Inflammatory macrophage treated with lipopolysaccharide for 1 hour (primary cell): ENCODE measurements around the gene ALG12.

Experiments used
- DNase-seq, 2 donors: peaks; one replicate each; pipeline ENCODE4 v3.0.0-alpha.2; 2020 to 2022

The ALG12 gene

DNA sequence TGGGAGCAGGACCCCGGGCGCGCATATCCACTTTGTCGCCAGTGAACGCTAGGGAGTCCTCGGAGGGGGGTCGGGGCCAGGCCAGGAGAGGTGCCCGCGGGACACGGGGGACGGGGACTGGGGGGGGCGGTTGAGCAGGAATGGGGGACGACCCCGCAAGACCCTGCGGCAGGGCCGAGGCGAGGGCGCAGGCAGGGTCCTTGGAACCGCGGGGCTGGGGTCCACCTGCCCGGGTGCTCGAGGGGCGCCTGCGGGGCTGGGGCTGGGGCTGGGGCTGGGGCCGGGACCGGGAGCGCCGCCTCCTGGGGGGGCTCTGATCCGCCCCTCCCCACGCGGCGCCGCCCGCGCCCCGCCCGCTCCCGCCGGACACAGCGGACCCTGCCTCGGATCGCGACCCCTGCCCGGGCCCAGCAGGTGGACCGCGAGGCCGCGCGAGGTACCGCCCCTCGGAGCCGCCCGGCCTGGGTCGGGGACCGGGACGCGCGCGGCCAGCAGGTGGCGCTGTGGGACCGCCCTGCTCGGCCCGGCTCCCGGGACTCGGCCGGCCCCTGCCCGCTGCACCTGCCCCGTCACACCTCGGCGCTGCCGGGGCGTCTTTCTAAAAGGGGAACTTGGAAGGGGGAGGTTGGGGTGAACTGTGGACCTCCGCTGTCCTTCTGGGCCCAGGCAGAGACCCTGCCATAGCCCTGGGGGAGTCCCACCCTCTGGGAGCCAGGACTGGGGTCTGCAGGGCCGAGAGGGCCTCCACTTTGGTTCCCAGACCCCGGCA lies 11.2 kb upstream of the ALG12 start:
- peak in 1 of 2 donors; percentile 69 for DNase-seq

DNA sequence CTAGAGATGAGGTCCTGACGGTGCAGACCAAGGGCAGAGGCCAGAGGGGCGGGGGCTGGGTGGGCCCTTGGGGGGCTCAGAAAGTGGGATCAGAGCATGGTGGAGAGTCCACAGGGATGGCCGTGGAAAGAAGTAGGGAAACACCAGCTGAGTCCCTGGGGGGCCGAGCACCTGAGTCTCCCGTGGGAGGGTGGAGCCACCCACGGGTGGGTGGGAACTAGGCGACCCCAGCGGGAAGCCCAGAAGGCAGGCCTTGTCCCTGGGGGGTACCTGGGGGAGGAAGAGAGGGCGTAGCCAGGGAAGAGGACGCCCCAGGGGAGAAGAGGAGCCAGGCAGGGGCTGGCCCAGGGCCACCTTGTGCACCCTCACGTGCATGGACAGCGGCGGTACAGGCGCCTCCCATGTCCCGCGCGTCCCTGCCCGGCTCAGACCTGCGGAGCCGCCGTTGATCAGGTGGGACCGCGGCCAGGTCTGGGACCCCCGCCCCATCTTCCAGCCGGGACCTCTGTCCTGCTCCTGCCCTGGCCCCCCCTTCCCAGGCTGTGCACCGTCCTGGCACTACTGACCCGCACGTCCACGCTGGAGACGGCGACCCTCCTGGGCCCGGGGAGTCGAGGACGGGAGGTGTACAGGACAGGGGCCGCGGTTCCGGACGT lies 10.4 kb upstream of the ALG12 start:
- no peak for DNase-seq

DNA sequence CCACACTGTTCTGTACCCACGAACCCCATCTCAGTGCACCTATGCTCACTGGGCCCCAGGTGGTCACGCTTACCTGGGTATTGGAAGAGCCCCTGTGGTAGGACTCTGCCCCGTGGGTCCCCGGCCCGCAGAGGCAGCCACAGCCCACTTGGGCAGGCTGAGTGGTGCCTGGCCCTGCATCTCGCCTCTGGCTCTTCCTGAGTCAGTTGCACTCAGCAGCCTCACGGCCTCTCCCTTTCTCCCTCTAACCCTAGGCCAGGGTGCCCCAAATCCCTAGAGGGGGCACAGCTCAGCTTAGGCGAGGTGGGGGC lies 9.9 kb upstream of the ALG12 start:
- DNase-seq: no peak

DNA sequence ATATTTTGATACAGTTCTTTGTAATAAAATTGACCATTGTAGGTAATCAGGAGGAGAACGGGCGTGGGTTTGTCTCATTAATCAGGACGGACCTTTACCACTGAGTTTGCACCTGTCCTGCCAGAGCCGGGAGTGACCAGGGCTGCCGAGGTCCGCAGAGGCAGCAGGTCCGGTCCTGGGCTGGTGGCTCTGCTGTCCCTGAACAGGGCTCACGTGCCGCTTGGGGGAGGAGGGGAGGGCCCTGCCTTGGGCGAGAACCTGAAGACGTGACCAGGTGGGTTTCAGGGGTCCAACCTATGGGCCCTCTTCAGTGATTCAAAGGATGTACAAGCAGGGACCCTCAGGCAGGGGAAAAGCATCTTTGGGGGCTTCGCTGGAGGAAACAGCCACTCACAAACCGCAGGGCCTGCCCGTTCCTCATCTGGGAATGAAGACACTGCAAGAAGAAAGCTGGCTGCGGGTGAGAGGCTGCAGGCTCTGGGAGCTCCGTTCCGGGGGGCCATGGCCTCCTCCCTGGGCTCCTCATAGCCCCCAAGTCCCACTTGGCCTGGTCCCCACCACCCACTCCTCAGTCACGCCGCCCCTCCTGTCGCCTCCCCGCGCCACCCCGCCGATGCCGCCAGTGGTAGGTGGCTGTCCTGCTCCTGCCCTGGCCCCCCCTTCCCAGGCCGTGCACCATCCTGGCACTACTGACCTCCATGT lies 9.4 kb upstream of the ALG12 start:
- no peak for DNase-seq

DNA sequence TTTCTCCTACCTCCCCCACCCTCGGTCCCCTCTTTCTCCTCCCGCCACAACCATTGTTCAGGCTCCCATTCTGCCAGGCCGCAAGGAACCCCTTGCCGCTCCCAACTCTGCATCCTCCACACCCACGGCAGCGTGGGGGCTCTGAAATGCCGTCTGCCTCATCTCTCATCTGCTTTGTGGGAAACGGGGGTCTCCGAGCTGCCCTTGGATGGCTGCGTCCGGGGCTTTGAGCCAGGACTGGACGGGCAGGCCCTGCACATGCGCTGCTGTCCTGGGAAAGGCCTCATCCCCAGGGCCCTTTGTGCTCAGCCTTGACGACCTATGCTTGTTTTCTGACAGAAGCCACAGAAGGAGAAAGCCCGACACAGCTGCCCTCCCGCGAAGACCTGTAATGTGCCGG lies 8.7 kb upstream of the ALG12 start:
- DNase-seq: no peak

DNA sequence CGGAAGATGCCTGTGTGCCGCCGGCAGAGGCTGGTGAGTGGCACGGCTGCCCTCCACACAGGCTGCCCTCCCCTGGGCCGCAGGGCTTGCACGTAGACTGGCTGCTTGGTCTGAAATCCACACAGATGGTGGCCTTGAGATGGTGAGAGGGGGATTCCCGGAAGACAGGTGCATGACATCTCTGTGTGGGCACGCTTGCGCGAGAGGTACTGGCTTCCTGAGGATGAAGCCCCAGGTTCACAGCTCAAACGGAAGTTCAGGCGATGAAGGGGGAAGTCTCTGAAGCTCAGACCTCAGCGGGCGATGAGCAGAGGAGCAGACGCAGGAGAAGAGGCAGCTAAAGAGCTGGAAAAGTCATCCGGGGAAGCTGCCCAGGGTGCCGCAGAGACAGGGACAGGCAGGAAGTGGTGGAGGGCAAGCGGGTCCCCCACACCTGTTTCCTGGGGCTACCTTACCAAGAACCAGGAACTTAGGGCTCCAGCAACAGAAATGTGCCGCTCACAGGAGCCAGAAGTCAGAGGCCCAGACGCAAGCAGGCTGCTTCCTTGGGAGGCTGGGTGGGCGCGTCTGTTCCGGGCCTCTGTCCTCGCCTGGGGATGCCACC lies 7.4 kb upstream of the ALG12 start:
- DNase-seq: no peak

DNA sequence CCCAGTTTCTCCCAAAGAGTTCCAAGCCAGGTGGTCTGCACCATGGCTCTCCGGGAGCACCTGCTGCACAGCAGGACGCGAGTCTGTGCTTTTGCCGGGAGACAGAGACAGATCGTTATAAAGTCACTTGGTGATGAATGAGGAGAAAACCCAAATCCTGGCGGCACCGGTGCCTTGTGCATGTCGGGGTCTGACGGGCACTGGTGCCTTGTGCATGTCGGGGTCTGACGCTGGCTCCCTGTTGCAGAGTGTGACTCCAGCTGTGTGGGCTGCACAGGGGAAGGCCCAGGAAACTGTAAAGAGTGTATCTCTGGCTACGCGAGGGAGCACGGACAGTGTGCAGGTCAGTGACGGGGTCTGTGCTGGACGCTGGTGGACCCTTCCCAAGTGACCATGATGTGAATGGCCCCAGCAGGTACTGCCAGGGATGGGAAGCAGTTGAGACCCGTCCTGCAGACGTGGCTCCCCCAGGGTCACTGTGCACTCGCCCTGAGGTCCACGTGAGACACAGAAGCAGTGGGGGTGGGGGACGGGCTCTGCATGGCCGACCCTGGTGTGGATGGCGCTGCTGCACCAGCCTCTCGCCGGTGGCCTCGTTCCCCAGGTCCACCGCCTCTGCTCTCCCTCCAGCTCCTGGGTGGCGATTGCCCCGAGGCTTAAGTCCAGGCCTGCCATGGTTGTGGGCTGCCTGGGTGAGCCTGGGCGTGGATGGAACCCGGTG lies 6.0 kb upstream of the ALG12 start:
- DNase-seq: no peak

DNA sequence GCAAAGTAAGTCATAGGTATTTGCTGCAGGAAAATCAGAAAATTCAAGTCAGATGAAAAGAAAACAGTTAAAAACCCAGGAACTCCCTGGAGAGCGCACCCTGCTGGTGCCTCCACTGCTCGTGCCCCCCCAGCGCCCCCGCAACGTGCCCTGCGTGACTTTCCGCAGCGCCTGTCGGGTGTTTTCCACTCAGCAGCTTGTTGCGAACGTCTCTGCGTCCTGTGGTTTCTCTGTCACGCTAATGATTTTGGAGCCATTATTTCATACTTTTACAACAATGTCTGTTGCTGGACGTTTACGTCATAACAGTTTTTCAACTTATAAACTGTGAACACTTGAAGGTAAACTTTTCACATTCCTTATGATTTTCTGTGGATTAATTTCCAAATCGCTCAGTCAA lies 5.2 kb upstream of the ALG12 start:
- no peak for DNase-seq

DNA sequence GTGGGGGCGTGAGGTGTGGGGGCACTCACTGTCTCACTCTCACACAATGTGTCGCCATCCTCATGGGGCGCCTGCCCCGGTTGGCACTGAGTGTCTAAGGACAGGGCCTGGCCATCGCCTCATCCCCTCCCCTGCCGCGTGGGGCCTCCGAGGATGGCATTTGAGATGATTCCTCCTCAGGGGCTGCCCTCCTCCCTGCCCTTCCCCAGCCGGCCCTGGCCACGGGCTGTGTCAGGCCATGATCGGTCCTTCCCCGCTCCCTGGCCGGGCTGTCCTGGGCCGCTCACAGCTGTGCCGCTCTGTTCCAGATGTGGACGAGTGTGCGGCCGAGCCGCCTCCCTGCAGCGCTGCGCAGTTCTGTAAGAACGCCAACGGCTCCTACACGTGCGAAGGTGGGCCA lies 4.7 kb upstream of the ALG12 start:
- no peak for DNase-seq

DNA sequence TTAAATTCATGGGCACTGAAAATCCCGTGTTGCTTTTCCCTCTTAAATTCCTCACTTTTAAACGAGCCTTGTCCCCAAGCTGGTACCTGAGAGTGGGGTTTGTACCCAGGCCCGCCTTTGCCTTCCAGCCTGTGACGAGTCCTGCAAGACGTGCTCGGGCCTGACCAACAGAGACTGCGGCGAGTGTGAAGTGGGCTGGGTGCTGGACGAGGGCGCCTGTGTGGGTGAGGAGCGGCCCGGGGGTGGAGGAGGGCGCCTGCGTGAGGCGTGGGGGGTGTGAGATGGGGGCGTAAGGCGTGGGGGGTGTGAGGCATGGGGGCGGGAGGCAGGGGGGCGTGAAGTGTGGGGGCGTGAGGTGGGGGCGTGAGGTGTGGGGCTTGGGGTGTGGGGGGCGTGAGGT lies 4.2 kb upstream of the ALG12 start:
- no peak for DNase-seq

DNA sequence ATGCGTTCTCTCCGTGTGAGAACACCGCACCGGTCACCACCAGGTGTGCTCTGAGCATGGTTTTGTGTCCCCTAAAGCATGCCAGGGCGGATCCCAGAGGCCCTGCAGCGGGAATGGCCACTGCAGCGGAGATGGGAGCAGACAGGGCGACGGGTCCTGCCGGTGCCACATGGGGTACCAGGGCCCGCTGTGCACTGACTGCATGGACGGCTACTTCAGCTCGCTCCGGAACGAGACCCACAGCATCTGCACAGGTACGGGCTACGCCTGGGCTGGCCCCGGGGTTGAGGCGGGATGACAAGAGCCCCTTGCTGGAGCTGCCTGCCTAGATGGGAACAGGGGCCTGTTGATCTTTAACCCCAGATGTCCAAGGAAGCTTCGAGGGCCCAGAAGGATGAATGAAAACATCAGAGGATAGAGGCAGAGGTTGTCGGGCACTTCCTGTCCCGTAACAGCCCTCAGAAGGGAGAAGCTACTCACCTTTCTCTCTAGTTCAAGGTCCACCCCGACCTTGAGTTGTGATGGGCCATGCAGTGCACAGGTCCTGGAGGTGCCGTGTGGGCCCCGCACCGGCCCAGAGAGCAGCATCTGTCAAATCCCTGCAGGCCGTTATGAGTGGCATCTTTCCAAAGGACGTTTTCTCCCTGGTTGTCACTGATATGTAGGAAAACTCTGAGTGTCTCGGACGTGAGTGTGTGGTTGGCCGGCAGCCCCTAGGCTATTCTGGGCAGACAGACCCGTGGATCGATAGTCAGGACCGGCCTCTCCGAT lies 3.5 kb upstream of the ALG12 start:
- DNase-seq: no peak

DNA sequence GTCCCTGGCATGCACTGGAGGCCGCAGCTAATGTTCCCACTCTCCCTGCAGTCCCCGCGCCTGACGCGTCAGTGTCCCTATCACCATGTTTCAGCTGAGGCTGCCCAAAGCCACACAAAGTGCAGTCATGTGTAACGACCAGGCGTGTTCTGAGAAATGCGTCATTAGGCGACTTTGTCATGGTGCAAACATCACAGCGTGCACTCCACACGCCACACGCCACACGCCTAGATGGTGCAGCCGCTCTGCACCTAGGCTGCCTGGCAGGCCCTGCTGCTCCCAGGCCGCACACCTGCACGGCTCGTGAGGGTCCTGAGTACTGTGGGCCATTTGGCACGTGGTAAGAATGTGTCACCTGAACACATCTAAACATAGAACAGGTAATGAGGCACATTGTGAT lies 2.6 kb upstream of the ALG12 start:
- DNase-seq: no peak

DNA sequence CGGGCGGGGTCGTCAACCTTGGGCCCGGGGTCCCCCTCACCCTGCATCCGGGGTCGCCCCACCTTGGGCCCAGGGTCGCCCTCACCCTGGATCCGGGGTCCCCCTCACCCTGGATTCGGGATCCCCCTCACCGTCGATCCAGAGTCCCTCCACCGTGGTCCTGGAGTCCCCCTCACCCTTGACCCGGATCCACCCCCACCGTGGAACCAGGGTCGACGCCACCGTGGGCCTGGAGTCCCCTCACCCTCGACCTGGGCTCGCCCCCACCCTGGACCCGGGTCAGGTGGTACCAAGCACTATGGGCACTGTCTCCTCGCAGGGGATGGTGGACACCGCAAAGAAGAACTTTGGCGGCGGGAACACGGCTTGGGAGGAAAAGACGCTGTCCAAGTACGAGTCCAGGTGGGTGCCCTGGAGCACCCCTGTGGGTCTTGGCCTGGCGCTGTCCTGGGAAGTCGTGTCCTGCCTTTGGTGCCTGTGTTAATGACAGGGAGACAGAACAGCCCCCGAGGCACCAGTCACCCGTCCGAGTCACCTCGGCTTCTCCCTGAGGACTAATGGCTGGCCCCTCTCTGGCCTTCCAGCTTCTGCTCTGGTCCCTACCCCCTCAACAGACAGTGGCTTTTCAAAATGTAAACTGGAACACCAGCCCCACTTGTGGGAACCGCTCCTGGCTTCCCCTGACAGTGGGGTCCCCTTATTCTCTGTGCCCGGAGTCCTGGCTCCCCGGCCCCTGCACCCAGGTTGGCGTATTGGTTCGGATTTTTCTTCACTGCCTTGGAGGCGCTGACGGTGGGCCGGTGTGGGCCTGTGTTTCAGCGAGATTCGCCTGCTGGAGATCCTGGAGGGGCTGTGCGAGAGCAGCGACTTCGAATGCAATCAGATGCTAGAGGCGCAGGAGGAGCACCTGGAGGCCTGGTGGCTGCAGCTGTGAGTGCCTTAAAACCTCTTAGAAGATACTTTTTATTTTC lies 958 bp upstream of the ALG12 start:
- DNase-seq: no peak

DNA sequence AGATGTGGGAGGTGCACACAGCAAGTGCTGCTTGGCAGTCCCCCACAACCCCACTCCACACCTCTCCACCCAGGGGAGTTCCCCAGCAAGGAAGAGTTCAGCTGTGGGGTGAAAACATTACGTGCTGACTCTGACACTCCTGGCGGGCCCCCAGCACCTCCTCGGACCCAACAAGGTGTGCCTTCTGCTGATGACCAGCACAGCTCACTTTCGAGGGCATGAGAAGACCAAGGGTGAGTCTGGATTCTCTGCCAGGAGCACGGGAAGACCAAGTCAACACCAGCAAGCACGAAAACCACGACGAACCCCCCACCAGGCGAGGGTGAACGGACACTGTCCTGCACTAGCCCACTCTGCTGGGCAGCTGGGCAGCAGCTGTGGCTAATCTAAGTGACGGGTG lies 1.4 kb downstream of the ALG12 start:
- DNase-seq: no peak

DNA sequence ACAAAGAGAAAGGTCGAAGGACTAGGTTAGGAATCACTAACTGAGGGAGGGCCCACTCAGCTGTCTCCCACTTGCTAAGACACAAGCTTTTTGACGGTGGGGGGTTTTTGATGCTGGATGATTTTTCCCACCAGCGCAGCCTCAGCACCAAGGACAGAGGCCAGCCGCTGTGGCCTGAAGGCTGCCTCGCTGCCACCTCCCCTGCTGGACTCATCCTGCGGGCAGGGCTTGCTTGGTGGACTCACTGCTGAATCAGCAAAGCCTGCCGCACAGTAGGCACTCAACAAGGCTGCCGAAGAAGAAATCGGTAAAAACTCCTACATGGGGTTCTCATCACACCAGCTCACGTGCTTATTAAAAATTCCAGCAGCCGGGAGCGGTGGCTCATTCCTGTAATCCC lies 2.6 kb downstream of the ALG12 start:
- DNase-seq: no peak

DNA sequence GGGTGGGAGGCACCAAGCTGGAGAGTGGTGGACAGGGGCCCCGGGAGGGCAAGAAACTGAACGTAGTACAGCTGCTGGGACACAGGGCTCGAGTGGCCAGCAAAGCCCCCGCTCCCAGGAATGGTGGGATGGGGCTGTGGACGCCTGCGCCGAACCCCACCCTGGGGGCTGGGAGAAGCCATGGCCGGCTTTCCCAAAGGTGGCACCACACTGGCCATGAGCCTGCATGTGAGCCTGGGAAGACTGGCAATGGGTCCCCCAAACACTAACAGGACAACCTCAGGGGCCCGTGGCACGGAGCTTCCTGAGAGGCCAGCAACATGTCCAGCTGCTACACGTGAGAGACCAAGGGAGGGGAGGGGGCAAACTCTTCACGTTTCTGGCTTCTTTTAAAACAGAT lies 4.0 kb downstream of the ALG12 start:
- no peak for DNase-seq

DNA sequence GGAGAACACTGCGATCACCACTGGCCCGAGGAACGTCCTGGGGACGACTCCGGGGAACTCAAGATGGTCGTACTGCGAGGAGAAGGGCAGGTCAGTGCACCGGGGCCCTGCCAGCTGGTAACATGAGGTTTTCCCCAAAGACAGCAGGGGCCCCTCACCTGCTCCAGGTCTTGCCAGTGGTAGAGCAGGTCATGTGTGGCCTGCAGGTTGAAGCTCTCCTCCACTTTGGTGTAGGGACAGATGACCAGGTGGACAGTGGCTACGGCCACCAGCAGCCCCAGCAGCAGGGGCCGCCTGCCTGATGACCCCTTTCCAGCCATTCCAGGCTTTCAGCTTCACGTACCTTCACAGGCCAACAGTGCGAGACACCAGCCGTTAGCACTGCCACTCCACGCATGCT lies 4.8 kb downstream of the ALG12 start:
- no peak for DNase-seq

DNA sequence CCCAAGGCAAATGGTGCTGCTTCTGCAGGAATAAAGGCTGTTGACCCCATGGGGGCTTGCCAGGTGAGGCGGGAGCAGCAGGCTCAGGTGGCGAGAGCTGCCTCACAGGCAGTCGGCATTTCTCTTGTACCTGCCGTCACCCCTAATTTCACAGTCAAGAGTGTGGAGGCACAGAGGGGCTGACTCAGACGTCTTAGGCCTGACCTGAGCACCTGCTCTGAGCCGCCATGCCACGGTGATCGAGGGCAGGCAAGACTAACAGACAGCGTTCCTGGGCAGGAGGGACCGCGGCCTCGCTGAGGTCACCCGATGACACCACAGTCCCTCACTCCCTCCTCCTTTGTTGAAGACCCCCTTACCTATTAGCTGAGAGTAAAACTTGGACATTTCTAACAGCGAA lies 5.2 kb downstream of the ALG12 start:
- DNase-seq: no peak

DNA sequence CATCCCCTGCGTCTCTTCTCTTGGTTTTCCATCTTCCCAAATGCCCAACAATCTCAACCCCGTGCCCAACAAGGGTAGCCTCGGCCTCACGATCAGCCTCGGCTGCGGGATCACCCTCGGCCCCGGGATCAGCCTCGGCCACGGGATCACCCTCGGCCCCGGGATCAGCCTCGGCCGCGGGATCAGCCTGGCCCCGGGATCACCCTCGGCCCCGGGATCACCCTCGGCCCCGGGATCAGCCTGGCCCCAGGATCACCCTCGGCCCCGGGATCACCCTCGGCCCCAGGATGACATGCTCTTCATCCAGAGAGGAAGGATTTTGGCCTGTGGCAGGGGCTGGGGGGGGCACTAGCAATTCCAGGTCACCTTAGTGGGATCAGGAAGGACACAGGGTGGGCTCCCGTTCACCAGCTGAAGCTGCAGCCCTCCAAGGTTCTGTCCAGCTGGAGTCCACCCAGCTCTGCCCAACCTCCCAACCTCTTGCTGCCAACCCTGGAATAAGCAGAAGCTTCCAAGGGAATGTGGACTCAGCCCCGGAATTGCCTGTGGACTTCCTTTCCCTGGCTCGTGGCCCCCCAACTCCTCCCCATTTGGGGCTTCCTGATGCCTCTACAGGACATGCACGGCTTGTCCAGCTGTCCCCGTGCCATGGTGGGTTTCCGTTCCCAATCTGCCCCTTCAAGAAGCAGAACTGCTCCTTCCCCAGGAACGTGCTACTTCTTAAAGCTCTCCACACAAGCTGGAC lies 6.2 kb downstream of the ALG12 start:
- no peak for DNase-seq
